Kidney epithelial cell (primary cell): ENCODE data around the gene USP4. TPM values are rescaled to one million over a fixed set of nuclear protein-coding genes. Genes with fewer than 3 reads are reported as not detected.
A peak's percentile ranks its signal among the peaks of the same experiment; 100 is the strongest.

ENCODE experiments used
- DNase-seq: peaks from one replicate; pipeline ENCODE4 v3.0.0-alpha.2; 2010; ENCODE audit warnings: low read depth
- H3K27me3 ChIP-seq: 2 replicates; pipeline ENCODE4 v1.6.0; 2011; ENCODE audit warnings: low read length; ENCODE audit not compliant: control insufficient read depth, insufficient read depth
- H3K36me3 ChIP-seq: 2 replicates; pipeline ENCODE4 v1.5.1; 2011; ENCODE audit warnings: low read length; ENCODE audit not compliant: control insufficient read depth, insufficient read depth
- H3K4me3 ChIP-seq: 2 replicates; pipeline ENCODE4 v1.5.1; 2011; ENCODE audit warnings: low read depth, mild to moderate bottlenecking, control low read depth, low read length
- CTCF ChIP-seq: IDR thresholded peaks from 2 replicates; pipeline ENCODE4 v1.5.1; 2011; ENCODE audit warnings: mild to moderate bottlenecking, moderate library complexity, low read length, control low read depth, inconsistent platforms; ENCODE audit not compliant: insufficient read depth, poor library complexity, severe bottlenecking
- total RNA-seq: library from RNA; depleted of rRNA; stranded (reverse); fragments of >200 nt; gene quantifications from 2 replicates; pipeline ENCODE4 v1.2.3, GENCODE V29; 2015

Gene USP4
- total RNA-seq, result 17.4 and 24.1 TPM in 2 replicates

GRCh38 chr3:49339941-49340800 is at the start of gene USP4:
TSS of gene USP4 (minus strand) at chr3:49340053. CDS start at chr3:49340024, 29 bp downstream.
- DNase-seq, result peak; percentile 76
- Histone ChIP-seq H3K27me3 (no peaks in the 10 kb centered on the region), H3K4me3 (peak within 1 kb of the TSS; percentile 89), H3K36me3 (no peaks in the 10 kb centered on the region)
- peak; percentile 74 for TF ChIP-seq CTCF

GRCh38 chr3:49389297-49389696 is 49.4 kb upstream of the USP4 start:
- no peaks in the 10 kb centered on the region for H3K36me3 ChIP-seq
- H3K4me3 ChIP-seq, result no peak overlapping the region
- no peaks in the 10 kb centered on the region for H3K27me3 ChIP-seq
- no peak for DNase-seq
- TF ChIP-seq CTCF, result no peak

- Histone ChIP-seq H3K4me3 (no peak overlapping the region), H3K27me3 (no peaks in the 10 kb centered on the region), H3K36me3 (no peaks in the 10 kb centered on the region)
- DNase-seq, result no peak
- TF ChIP-seq CTCF, result no peak
These were observed 48.5 kb upstream of the USP4 start for GRCh38 chr3:49388289-49388820.

GRCh38 chr3:49387721-49388120 is 47.9 kb upstream of the USP4 start:
- no peaks in the 10 kb centered on the region for H3K36me3 ChIP-seq
- DNase-seq, result no peak

GRCh38 chr3:49386056-49386756 is 46.4 kb upstream of the USP4 start:
- no peak overlapping the region for H3K4me3 ChIP-seq
- DNase-seq, result no peak
- no peaks in the 10 kb centered on the region for H3K36me3 ChIP-seq
- TF ChIP-seq CTCF, result no peak
- H3K27me3 ChIP-seq, result no peaks in the 10 kb centered on the region

More at GRCh38 chr3:49387721-49388120, 47.9 kb upstream of the USP4 start:
- Histone ChIP-seq H3K27me3 (no peaks in the 10 kb centered on the region), H3K4me3 (no peak overlapping the region)
- TF ChIP-seq CTCF, result no peak
